Kidney epithelial cell (primary cell): ENCODE results near the gene MIAT. TPM values are rescaled to one million over a fixed set of nuclear protein-coding genes. Genes with fewer than 3 reads are reported as not detected.

Experiments
- DNase-seq: peaks from one replicate; pipeline ENCODE4 v3.0.0-alpha.2; 2010; ENCODE audit warnings: low read depth
- H3K27me3 ChIP-seq: 2 replicates; pipeline ENCODE4 v1.6.0; 2011; ENCODE audit warnings: low read length; ENCODE audit not compliant: control insufficient read depth, insufficient read depth
- H3K36me3 ChIP-seq: 2 replicates; pipeline ENCODE4 v1.5.1; 2011; ENCODE audit warnings: low read length; ENCODE audit not compliant: control insufficient read depth, insufficient read depth
- H3K4me3 ChIP-seq: 2 replicates; pipeline ENCODE4 v1.5.1; 2011; ENCODE audit warnings: low read depth, mild to moderate bottlenecking, control low read depth, low read length
- CTCF ChIP-seq: IDR thresholded peaks from 2 replicates; pipeline ENCODE4 v1.5.1; 2011; ENCODE audit warnings: mild to moderate bottlenecking, moderate library complexity, low read length, control low read depth, inconsistent platforms; ENCODE audit not compliant: insufficient read depth, poor library complexity, severe bottlenecking
- total RNA-seq: library from RNA; depleted of rRNA; stranded (reverse); fragments of >200 nt; gene quantifications from 2 replicates; pipeline ENCODE4 v1.2.3, GENCODE V29; 2015

MIAT gene
- total RNA-seq, 1 donor from 2014 or later = 0.50 TPM

GRCh38 chr22:26624803-26625202 is 32.6 kb upstream of the MIAT start:
- Histone ChIP-seq H3K4me3 (no peak overlapping the region), H3K27me3 (peaks cover 11% of the 10 kb centered on the region), H3K36me3 (no peaks in the 10 kb centered on the region)
- DNase-seq = no peak
- no peak for TF ChIP-seq CTCF

GRCh38 chr22:26629988-26630761 is 27.2 kb upstream of the MIAT start:
- DNase-seq = no peak
- no peak for TF ChIP-seq CTCF
- Histone ChIP-seq H3K27me3 (peaks cover 4% of the 10 kb centered on the region), H3K4me3 (no peak overlapping the region), H3K36me3 (no peaks in the 10 kb centered on the region)

- no peak for DNase-seq
- H3K27me3 ChIP-seq = peaks cover 4% of the 10 kb centered on the region
- H3K4me3 ChIP-seq = no peak overlapping the region
- H3K36me3 ChIP-seq = no peaks in the 10 kb centered on the region
- no peak for TF ChIP-seq CTCF
These were observed 26.1 kb upstream of the MIAT start for GRCh38 chr22:26631282-26631681.

GRCh38 chr22:26632422-26633155 is 24.8 kb upstream of the MIAT start:
- no peaks in the 10 kb centered on the region for H3K36me3 ChIP-seq
- TF ChIP-seq CTCF = no peak
- no peak overlapping the region for H3K4me3 ChIP-seq
- peaks cover 4% of the 10 kb centered on the region for H3K27me3 ChIP-seq
- no peak for DNase-seq

GRCh38 chr22:26634189-26634588 is 23.2 kb upstream of the MIAT start:
- DNase-seq = no peak
- no peaks in the 10 kb centered on the region for H3K27me3 ChIP-seq
- no peaks in the 10 kb centered on the region for H3K36me3 ChIP-seq
- no peak overlapping the region for H3K4me3 ChIP-seq
- TF ChIP-seq CTCF = no peak
